ENCODE results near the gene LAS1L.
"Not testable (repeated sequence)": the region's sequence is repeated elsewhere in the genome, so short reads cannot be mapped to it uniquely, and the experiment has no call there.

Gene LAS1L

GRCh38 chrX:65516756-65517155 lies 17.8 kb downstream of the LAS1L start:
- no peak for DNase-seq

- DNase-seq: no peak
These were observed 21.0 kb downstream of the LAS1L start for GRCh38 chrX:65513610-65514009.

GRCh38 chrX:65509400-65509799 lies 25.2 kb downstream of the LAS1L start:
- DNase-seq: no peak

GRCh38 chrX:65508851-65509250 lies 25.7 kb downstream of the LAS1L start:
- no peak for DNase-seq

GRCh38 chrX:65502618-65503017 lies 32.0 kb downstream of the LAS1L start:
- DNase-seq: no peak

- DNase-seq: no peak
These were observed 41.2 kb downstream of the LAS1L start for GRCh38 chrX:65493431-65493830.

- no peak for DNase-seq
These were observed 43.0 kb downstream of the LAS1L start for GRCh38 chrX:65491620-65492019.

- no peak for DNase-seq
These were observed 46.1 kb downstream of the LAS1L start for GRCh38 chrX:65488495-65488894.

- no peak for DNase-seq
These were observed 53.6 kb downstream of the LAS1L start for GRCh38 chrX:65480960-65481359.

GRCh38 chrX:65479102-65479501 lies 55.5 kb downstream of the LAS1L start:
- not testable (repeated sequence) for DNase-seq

GRCh38 chrX:65476564-65476963 lies 58.0 kb downstream of the LAS1L start:
- DNase-seq: no peak

GRCh38 chrX:65463550-65463949 lies 71.0 kb downstream of the LAS1L start:
- DNase-seq: no peak

All from NCI-H146 (cell line).